SK-N-SH treated with all-trans-retinoic acid at 6 μM for 48 hours (cell line): ENCODE data around the gene ZNF774.

Experiments used
- ATAC-seq: fragments of 200-7000 bp; cut with Tn5 transposase; 3 replicates; pipeline ENCODE4 v1.9.1; 2020; ENCODE audit warnings: mild to moderate bottlenecking, moderate library complexity
- ARNTL ChIP-seq: fragments of 450-650 bp; formaldehyde crosslinking; IDR thresholded peaks from 2 replicates; pipeline ENCODE4 v1.5.0; 2020; ENCODE audit warnings: low read depth, mild to moderate bottlenecking, moderate library complexity, borderline replicate concordance
- BACH2 ChIP-seq: fragments of 250-450 bp; sonication (Bioruptor Pico); IDR thresholded peaks from 2 replicates; pipeline ENCODE4 v1.9.0; 2021; ENCODE audit warnings: mild to moderate bottlenecking, borderline replicate concordance
- ESRRG ChIP-seq: fragments of 250-450 bp; sonication (Bioruptor Pico); IDR thresholded peaks from 2 replicates; pipeline ENCODE4 v1.6.1; 2021; ENCODE audit warnings: mild to moderate bottlenecking
- GLIS3 ChIP-seq: fragments of 250-450 bp; sonication (Bioruptor Pico); IDR thresholded peaks from 2 replicates; pipeline ENCODE4 v1.5.0; 2020; ENCODE audit warnings: mild to moderate bottlenecking, moderate library complexity
- ISL1 ChIP-seq: fragments of 250-450 bp; sonication (Bioruptor Pico); IDR thresholded peaks from 2 replicates; pipeline ENCODE4 v2.1.2; 2022; ENCODE audit warnings: mild to moderate bottlenecking, moderate library complexity
- OSR1 ChIP-seq: fragments of 250-450 bp; sonication (Bioruptor Pico); IDR thresholded peaks from 2 replicates; pipeline ENCODE4 v1.8.0; 2022; ENCODE audit warnings: moderate library complexity, mild to moderate bottlenecking, inconsistent platforms
- PPARA ChIP-seq: fragments of 250-450 bp; sonication (Bioruptor Pico); IDR thresholded peaks from 2 replicates; pipeline ENCODE4 v1.5.0; 2020; ENCODE audit warnings: mild to moderate bottlenecking, borderline replicate concordance
- RARB ChIP-seq: fragments of 250-450 bp; sonication (Bioruptor Pico); IDR thresholded peaks from 2 replicates; pipeline ENCODE4 v1.8.0; 2021; ENCODE audit warnings: mild to moderate bottlenecking, moderate library complexity
- TCF4 ChIP-seq: fragments of 250-450 bp; sonication (Bioruptor Pico); IDR thresholded peaks from 2 replicates; pipeline ENCODE4 v1.8.0; 2021; ENCODE audit warnings: mild to moderate bottlenecking, moderate library complexity, borderline replicate concordance
- TOX ChIP-seq: fragments of 250-450 bp; sonication (Bioruptor Pico); IDR thresholded peaks from 2 replicates; pipeline ENCODE4 v1.8.0; 2021; ENCODE audit warnings: mild to moderate bottlenecking, moderate library complexity, borderline replicate concordance
- ZC3H10 ChIP-seq: fragments of 250-450 bp; sonication (Bioruptor Pico); IDR thresholded peaks from 2 replicates; pipeline ENCODE4 v1.5.1; 2021; ENCODE audit warnings: mild to moderate bottlenecking, moderate library complexity
- ZFP3 ChIP-seq: fragments of 250-450 bp; sonication (Bioruptor Pico); IDR thresholded peaks from 2 replicates; pipeline ENCODE4 v1.5.0; 2020; ENCODE audit warnings: mild to moderate bottlenecking, moderate library complexity
- ZFP30 ChIP-seq: fragments of 450-650 bp; formaldehyde crosslinking; IDR thresholded peaks from 2 replicates; pipeline ENCODE4 v1.5.0; 2022; ENCODE audit warnings: mild to moderate bottlenecking, moderate library complexity
- ZNF565 ChIP-seq: fragments of 450-650 bp; formaldehyde crosslinking; conservative IDR thresholded peaks from 2 replicates; pipeline ENCODE4 v1.5.0; 2020; ENCODE audit warnings: low read depth, mild to moderate bottlenecking, moderate library complexity
- ZNF8 ChIP-seq: fragments of 450-650 bp; formaldehyde crosslinking; IDR thresholded peaks from 2 replicates; pipeline ENCODE4 v1.5.0; 2020; ENCODE audit warnings: mild to moderate bottlenecking, moderate library complexity
- TF ChIP-seq, protein P1 (sequence below): fragments of 250-450 bp; sonication (Bioruptor Pico); IDR thresholded peaks from 2 replicates; pipeline ENCODE4 v1.8.0; 2020; ENCODE audit warnings: mild to moderate bottlenecking, moderate library complexity, borderline replicate concordance
- TF ChIP-seq, protein P2 (sequence below): fragments of 250-450 bp; sonication (Bioruptor Pico); IDR thresholded peaks from 2 replicates; pipeline ENCODE4 v1.5.1; 2021; ENCODE audit warnings: mild to moderate bottlenecking, moderate library complexity
- TF ChIP-seq, protein P3 (sequence below): fragments of 250-450 bp; sonication (Bioruptor Pico); IDR thresholded peaks from 2 replicates; pipeline ENCODE4 v1.8.0; 2021; ENCODE audit warnings: low read depth, mild to moderate bottlenecking, moderate library complexity, borderline replicate concordance
- TF ChIP-seq, protein P4 (sequence below): fragments of 250-450 bp; sonication (Bioruptor Pico); IDR thresholded peaks from 2 replicates; pipeline ENCODE4 v1.5.0; 2020; ENCODE audit warnings: mild to moderate bottlenecking, moderate library complexity
- TF ChIP-seq, protein P5 (sequence below): fragments of 250-450 bp; sonication (Bioruptor Pico); IDR thresholded peaks from 2 replicates; pipeline ENCODE4 v1.5.1; 2020; ENCODE audit warnings: low read depth, mild to moderate bottlenecking, moderate library complexity

The ZNF774 gene

DNA sequence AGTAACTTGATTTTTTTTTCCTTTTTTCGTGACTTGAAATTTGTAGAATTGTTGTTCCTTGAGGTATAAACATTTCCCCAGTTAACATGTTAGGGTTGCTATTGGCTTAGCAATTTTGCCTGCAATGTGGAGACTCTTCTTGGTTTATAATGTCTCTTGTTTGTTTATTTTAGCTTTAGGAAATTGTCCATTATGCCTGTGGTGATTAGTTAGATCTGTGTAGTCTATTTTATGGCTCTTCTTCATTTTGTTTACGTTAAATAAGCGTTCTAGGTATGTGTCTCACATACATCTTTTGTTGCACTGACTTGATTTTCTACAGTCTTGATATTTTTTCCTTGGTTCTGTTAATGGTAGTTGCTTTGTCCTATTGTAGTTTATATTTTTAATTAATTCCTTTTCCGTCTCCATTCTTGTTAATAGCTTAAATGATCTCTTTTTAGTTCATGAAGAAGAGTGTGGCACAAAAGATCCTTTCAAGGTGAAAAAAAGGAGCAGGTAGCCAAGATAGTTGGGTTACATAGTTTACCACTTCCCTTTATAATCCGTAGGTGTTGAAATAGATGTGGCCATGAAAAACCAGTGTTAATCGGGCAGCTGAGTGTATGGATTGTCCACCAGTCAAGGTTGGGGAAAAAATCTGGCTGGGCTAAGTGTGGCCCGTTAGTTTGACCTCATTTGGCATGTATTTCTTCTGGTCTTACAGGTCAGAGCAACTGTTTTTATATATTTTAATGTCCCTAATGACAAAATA, 48.1 kb downstream of the ZNF774 start:
- TF ChIP-seq ZFP3 (CRISPR knock-in tag) (no peak), TCF4 (CRISPR knock-in tag) (no peak), TOX (CRISPR knock-in tag) (no peak), ISL1 (CRISPR knock-in tag) (no peak), ARNTL (no peak), ZFP30 (CRISPR knock-in tag) (no peak), ZC3H10 (CRISPR knock-in tag) (no peak), ZNF565 (CRISPR knock-in tag) (no peak), BACH2 (CRISPR knock-in tag) (no peak), ZNF8 (CRISPR knock-in tag) (no peak), ESRRG (CRISPR knock-in tag) (no peak), OSR1 (CRISPR knock-in tag) (no peak)
- TF ChIP-seq, protein P1, sequence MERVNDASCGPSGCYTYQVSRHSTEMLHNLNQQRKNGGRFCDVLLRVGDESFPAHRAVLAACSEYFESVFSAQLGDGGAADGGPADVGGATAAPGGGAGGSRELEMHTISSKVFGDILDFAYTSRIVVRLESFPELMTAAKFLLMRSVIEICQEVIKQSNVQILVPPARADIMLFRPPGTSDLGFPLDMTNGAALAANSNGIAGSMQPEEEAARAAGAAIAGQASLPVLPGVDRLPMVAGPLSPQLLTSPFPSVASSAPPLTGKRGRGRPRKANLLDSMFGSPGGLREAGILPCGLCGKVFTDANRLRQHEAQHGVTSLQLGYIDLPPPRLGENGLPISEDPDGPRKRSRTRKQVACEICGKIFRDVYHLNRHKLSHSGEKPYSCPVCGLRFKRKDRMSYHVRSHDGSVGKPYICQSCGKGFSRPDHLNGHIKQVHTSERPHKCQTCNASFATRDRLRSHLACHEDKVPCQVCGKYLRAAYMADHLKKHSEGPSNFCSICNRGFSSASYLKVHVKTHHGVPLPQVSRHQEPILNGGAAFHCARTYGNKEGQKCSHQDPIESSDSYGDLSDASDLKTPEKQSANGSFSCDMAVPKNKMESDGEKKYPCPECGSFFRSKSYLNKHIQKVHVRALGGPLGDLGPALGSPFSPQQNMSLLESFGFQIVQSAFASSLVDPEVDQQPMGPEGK (CRISPR knock-in tag), result no peak
- TF ChIP-seq, protein P2, sequence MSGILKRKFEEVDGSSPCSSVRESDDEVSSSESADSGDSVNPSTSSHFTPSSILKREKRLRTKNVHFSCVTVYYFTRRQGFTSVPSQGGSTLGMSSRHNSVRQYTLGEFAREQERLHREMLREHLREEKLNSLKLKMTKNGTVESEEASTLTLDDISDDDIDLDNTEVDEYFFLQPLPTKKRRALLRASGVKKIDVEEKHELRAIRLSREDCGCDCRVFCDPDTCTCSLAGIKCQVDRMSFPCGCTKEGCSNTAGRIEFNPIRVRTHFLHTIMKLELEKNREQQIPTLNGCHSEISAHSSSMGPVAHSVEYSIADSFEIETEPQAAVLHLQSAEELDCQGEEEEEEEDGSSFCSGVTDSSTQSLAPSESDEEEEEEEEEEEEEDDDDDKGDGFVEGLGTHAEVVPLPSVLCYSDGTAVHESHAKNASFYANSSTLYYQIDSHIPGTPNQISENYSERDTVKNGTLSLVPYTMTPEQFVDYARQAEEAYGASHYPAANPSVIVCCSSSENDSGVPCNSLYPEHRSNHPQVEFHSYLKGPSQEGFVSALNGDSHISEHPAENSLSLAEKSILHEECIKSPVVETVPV (CRISPR knock-in tag), result no peak
- TF ChIP-seq, protein P3, sequence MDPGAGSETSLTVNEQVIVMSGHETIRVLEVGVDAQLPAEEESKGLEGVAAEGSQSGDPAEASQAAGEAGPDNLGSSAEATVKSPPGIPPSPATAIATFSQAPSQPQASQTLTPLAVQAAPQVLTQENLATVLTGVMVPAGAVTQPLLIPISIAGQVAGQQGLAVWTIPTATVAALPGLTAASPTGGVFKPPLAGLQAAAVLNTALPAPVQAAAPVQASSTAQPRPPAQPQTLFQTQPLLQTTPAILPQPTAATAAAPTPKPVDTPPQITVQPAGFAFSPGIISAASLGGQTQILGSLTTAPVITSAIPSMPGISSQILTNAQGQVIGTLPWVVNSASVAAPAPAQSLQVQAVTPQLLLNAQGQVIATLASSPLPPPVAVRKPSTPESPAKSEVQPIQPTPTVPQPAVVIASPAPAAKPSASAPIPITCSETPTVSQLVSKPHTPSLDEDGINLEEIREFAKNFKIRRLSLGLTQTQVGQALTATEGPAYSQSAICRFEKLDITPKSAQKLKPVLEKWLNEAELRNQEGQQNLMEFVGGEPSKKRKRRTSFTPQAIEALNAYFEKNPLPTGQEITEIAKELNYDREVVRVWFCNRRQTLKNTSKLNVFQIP, result no peak
- no peak; the same call in 2 of the 3 replicates for ATAC-seq

DNA sequence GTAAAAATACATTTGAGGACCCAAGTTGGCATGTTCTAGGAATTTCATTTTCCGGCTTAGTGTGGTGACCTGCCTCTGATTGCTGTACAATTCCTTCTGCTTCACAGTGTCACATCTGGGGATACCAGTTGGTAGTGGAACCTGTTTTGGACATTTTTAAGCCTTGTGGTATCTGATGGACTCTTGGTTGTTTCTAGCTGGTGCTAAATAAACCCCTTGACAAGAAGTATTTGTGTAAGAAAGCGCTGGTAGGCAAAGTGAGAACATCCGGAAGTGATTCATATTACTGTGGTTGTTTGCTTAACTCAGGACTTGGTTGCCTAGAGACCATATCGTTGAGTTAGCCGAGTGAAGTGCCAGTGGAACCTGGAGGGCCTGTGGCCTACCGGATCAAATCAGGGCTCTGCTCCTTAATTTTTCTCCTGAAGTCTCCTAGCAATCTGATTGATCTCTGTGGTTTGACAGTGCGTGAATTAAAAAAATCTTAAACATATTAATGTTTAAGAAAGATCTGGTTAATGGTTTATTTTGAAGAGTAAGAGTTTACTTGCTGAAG, 48.8 kb downstream of the ZNF774 start:
- ATAC-seq, result peak; percentile 93
- no peak for TF ChIP-seq BACH2 (CRISPR knock-in tag)
- no peak for TF ChIP-seq ESRRG (CRISPR knock-in tag)
- no peak for TF ChIP-seq RARB (CRISPR knock-in tag)
- TF ChIP-seq GLIS3, result no peak
- TF ChIP-seq ARNTL, result no peak
- TF ChIP-seq, protein P4, sequence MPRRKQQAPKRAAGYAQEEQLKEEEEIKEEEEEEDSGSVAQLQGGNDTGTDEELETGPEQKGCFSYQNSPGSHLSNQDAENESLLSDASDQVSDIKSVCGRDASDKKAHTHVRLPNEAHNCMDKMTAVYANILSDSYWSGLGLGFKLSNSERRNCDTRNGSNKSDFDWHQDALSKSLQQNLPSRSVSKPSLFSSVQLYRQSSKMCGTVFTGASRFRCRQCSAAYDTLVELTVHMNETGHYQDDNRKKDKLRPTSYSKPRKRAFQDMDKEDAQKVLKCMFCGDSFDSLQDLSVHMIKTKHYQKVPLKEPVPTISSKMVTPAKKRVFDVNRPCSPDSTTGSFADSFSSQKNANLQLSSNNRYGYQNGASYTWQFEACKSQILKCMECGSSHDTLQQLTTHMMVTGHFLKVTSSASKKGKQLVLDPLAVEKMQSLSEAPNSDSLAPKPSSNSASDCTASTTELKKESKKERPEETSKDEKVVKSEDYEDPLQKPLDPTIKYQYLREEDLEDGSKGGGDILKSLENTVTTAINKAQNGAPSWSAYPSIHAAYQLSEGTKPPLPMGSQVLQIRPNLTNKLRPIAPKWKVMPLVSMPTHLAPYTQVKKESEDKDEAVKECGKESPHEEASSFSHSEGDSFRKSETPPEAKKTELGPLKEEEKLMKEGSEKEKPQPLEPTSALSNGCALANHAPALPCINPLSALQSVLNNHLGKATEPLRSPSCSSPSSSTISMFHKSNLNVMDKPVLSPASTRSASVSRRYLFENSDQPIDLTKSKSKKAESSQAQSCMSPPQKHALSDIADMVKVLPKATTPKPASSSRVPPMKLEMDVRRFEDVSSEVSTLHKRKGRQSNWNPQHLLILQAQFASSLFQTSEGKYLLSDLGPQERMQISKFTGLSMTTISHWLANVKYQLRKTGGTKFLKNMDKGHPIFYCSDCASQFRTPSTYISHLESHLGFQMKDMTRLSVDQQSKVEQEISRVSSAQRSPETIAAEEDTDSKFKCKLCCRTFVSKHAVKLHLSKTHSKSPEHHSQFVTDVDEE, result no peak
- TF ChIP-seq, protein P1 (CRISPR knock-in tag), result no peak
- TF ChIP-seq, protein P3, result 0 out of 2 replicates have a peak, but pooled peaks have one; percentile 38
- TF ChIP-seq PPARA (CRISPR knock-in tag), result no peak
- TF ChIP-seq, protein P5, sequence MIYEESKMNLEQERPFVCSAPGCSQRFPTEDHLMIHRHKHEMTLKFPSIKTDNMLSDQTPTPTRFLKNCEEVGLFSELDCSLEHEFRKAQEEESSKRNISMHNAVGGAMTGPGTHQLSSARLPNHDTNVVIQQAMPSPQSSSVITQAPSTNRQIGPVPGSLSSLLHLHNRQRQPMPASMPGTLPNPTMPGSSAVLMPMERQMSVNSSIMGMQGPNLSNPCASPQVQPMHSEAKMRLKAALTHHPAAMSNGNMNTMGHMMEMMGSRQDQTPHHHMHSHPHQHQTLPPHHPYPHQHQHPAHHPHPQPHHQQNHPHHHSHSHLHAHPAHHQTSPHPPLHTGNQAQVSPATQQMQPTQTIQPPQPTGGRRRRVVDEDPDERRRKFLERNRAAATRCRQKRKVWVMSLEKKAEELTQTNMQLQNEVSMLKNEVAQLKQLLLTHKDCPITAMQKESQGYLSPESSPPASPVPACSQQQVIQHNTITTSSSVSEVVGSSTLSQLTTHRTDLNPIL (CRISPR knock-in tag), result 0 out of 2 replicates have a peak, but pooled peaks have one; percentile 28
